H1 (cell line): ENCODE results near the gene SPACA7. TPM values are rescaled to one million over a fixed set of nuclear protein-coding genes. Genes with fewer than 3 reads are reported as not detected.

Experiments used
- CTCF ChIA-PET: fragments of 300-600 bp; sonication (Branson Sonifier 250); formaldehyde crosslinking; loops from one replicate; lab custom pipeline; 2021; ENCODE audit not compliant: partially characterized antibody; lab: Charles Lee
- POLR2A ChIA-PET: fragments of 300-600 bp; sonication (Branson Sonifier 250); formaldehyde crosslinking; loops from one replicate; lab custom pipeline; 2021; ENCODE audit warnings: inconsistent platforms; ENCODE audit not compliant: partially characterized antibody; lab: Charles Lee
- DNase-seq, 2 experiments: peaks; one replicate each; pipeline versions ENCODE4 v3.0.0 to v3.0.0-alpha.2; 2010 to 2022; ENCODE audit warnings: low spot score in 2 of 2, low read depth in 1 of 2, mixed read lengths in 1 of 2
- FAIRE-seq: peaks from 2 replicates; lab custom pipeline; 2011; peaks lifted over from hg19 to GRCh38; lab: Jason Lieb, UNC
- H2AFZ ChIP-seq: 2 replicates; pipeline ENCODE4 v1.8.1; 2012; ENCODE audit warnings: low read length, inconsistent platforms
- H2AK5ac ChIP-seq: 2 replicates; pipeline ENCODE4 v1.6.1; 2013; ENCODE audit warnings: low read depth, low read length
- H2BK120ac ChIP-seq: replicated peaks from 2 replicates; pipeline ENCODE3; 2013; ENCODE audit warnings: low read depth, low read length, inconsistent platforms
- H2BK12ac ChIP-seq: 2 replicates; pipeline ENCODE4 v1.6.1; 2013; ENCODE audit warnings: low read depth, low read length
- H2BK15ac ChIP-seq: 2 replicates; pipeline ENCODE4 v1.6.1; 2013; ENCODE audit warnings: low read length
- H2BK20ac ChIP-seq: 2 replicates; pipeline ENCODE4 v1.6.1; 2013; ENCODE audit warnings: low read length
- H2BK5ac ChIP-seq: 2 replicates; pipeline ENCODE4 v1.6.1; 2013; ENCODE audit warnings: low read depth, low read length
- H3K14ac ChIP-seq: 2 replicates; pipeline ENCODE4 v1.6.1; 2013; ENCODE audit warnings: inconsistent platforms; ENCODE audit not compliant: insufficient read length
- H3K18ac ChIP-seq: 2 replicates; pipeline ENCODE4 v1.6.1; 2013; ENCODE audit warnings: low read length; ENCODE audit errors: extremely low read depth
- H3K23ac ChIP-seq: 2 replicates; pipeline ENCODE4 v1.6.1; 2013; ENCODE audit warnings: inconsistent platforms; ENCODE audit not compliant: insufficient read length
- H3K23me2 ChIP-seq: 2 replicates; pipeline ENCODE4 v1.6.1; 2013; ENCODE audit warnings: low read depth, low read length
- H3K27ac ChIP-seq: 2 replicates; pipeline ENCODE4 v1.6.1; 2011; ENCODE audit warnings: low read depth, low read length, inconsistent platforms
- H3K27me3 ChIP-seq, 4 experiments: replicated peaks in 1 of 4; 1 replicate in 1 of 4; 2 replicates in 3 of 4; pipeline versions ENCODE4 v1.6.1 to v1.8.1; 2011 to 2013; ENCODE audit warnings: low read length in 3 of 4, mild to moderate bottlenecking in 3 of 4, inconsistent platforms in 2 of 4, mixed read lengths in 2 of 4, moderate library complexity in 1 of 4; ENCODE audit not compliant: control insufficient read depth in 3 of 4, insufficient read depth in 3 of 4; ENCODE audit errors: extremely low read depth in 1 of 4
- H3K36me3 ChIP-seq, 4 experiments: 2 replicates each; pipeline versions ENCODE4 v1.6.1 to v1.8.1; 2011 to 2013; ENCODE audit warnings: mild to moderate bottlenecking in 4 of 4, low read length in 3 of 4, moderate library complexity in 2 of 4, control low read depth in 1 of 4, inconsistent platforms in 1 of 4; ENCODE audit not compliant: insufficient read depth in 4 of 4, control insufficient read depth in 2 of 4
- H3K4ac ChIP-seq: replicated peaks from 2 replicates; pipeline ENCODE3; 2013; ENCODE audit warnings: low read length, low read depth, mixed read lengths, inconsistent platforms; ENCODE audit not compliant: insufficient read length
- H3K4me1 ChIP-seq, 4 experiments: replicated peaks in 1 of 4; 1 replicate in 1 of 4; 2 replicates in 3 of 4; pipeline versions ENCODE4 v1.6.1 to v1.8.1; 2011 to 2013; ENCODE audit warnings: low read length in 3 of 4, inconsistent platforms in 2 of 4, mixed read lengths in 1 of 4; ENCODE audit not compliant: insufficient read depth in 4 of 4, control insufficient read depth in 3 of 4
- H3K4me2 ChIP-seq, 2 experiments: 2 replicates each; pipeline versions ENCODE4 v1.6.1 to v1.8.1; 2011 to 2013; ENCODE audit warnings: low read depth in 2 of 2, low read length in 2 of 2, control low read depth in 1 of 2, inconsistent platforms in 1 of 2, mild to moderate bottlenecking in 1 of 2; ENCODE audit not compliant: insufficient read depth in 1 of 2
- H3K4me3 ChIP-seq, 4 experiments: fragments of 200-600, 300-600 bp in 1 of 4; sonication (generic), shearing (Covaris generic), sonication (Bioruptor Twin) in 1 of 4; 2 replicates each; pipeline versions ENCODE4 v1.5.1 to v1.8.1; 2011 to 2016; ENCODE audit warnings: low read length in 4 of 4, low read depth in 3 of 4, control low read depth in 2 of 4, inconsistent platforms in 2 of 4, mild to moderate bottlenecking in 2 of 4, mixed read lengths in 1 of 4, moderate library complexity in 1 of 4; ENCODE audit not compliant: insufficient read depth in 2 of 4; ENCODE audit errors: extremely low read depth in 1 of 4
- H3K56ac ChIP-seq: replicated peaks from 2 replicates; pipeline ENCODE3; 2013; ENCODE audit warnings: low read depth, mild to moderate bottlenecking, mixed read lengths, low read length, inconsistent platforms; ENCODE audit not compliant: insufficient read length
- H3K79me1 ChIP-seq: 2 replicates; pipeline ENCODE4 v1.6.1; 2013; ENCODE audit warnings: low read depth, low read length, control low read depth
- H3K79me2 ChIP-seq, 2 experiments: 2 replicates each; pipeline versions ENCODE4 v1.6.1 to v1.8.1; 2012 to 2013; ENCODE audit warnings: low read length in 2 of 2, mild to moderate bottlenecking in 2 of 2, inconsistent platforms in 1 of 2; ENCODE audit not compliant: insufficient read depth in 2 of 2, control insufficient read depth in 1 of 2
- H3K9ac ChIP-seq, 4 experiments: replicated peaks in 1 of 4; 1 replicate in 1 of 4; 2 replicates in 3 of 4; pipeline versions ENCODE4 v1.6.1 to v1.8.1; 2011 to 2013; ENCODE audit warnings: low read depth in 3 of 4, low read length in 3 of 4, control low read depth in 2 of 4, mild to moderate bottlenecking in 2 of 4, moderate library complexity in 2 of 4, inconsistent platforms in 1 of 4; ENCODE audit errors: extremely low read depth in 1 of 4
- H3K9me3 ChIP-seq, 2 experiments: 2 replicates each; pipeline versions ENCODE4 v1.6.1 to v1.8.1; 2012 to 2013; ENCODE audit warnings: mild to moderate bottlenecking in 2 of 2, moderate library complexity in 2 of 2, control low read depth in 1 of 2, inconsistent platforms in 1 of 2, low read depth in 1 of 2, low read length in 1 of 2, mixed read lengths in 1 of 2; ENCODE audit not compliant: insufficient read depth in 2 of 2
- H4K20me1 ChIP-seq, 2 experiments: replicated peaks in 1 of 2; 2 replicates each; pipeline versions ENCODE3 to v1.8.1; 2011 to 2013; ENCODE audit warnings: inconsistent platforms in 2 of 2, low read length in 2 of 2, mild to moderate bottlenecking in 1 of 2; ENCODE audit not compliant: insufficient read depth in 2 of 2, control insufficient read depth in 1 of 2
- H4K5ac ChIP-seq: 2 replicates; pipeline ENCODE4 v1.6.1; 2013; ENCODE audit warnings: low read length, low read depth, mixed read lengths, inconsistent platforms; ENCODE audit not compliant: insufficient read length
- H4K8ac ChIP-seq: 2 replicates; pipeline ENCODE4 v1.8.0; 2013; ENCODE audit warnings: mild to moderate bottlenecking, moderate library complexity, low read length, inconsistent platforms; ENCODE audit not compliant: insufficient read depth; ENCODE audit errors: extremely low read depth
- H4K91ac ChIP-seq: replicated peaks from 2 replicates; pipeline ENCODE3; 2013; ENCODE audit warnings: low read length, mixed read lengths, inconsistent platforms; ENCODE audit not compliant: insufficient read length
- ATF3 ChIP-seq: IDR thresholded peaks from 2 replicates; pipeline ENCODE4 v1.6.1; 2011; ENCODE audit warnings: low read depth, mild to moderate bottlenecking, low read length; ENCODE audit not compliant: insufficient read depth
- E2F6 ChIP-seq: IDR thresholded peaks from 2 replicates; pipeline ENCODE4 v1.6.1; 2012; ENCODE audit warnings: inconsistent platforms
- FOSL1 ChIP-seq: IDR thresholded peaks from 2 replicates; pipeline ENCODE4 v1.6.1; 2011; ENCODE audit warnings: mild to moderate bottlenecking, low read depth, low read length, moderate library complexity; ENCODE audit not compliant: insufficient read depth
- POLR2AphosphoS5 ChIP-seq: IDR thresholded peaks from 2 replicates; pipeline ENCODE4 v1.6.1; 2011; ENCODE audit warnings: low read depth, low read length
- RNF2 ChIP-seq: fragments of 200-900, 300-1000 bp; sonication (generic); IDR thresholded peaks from 2 replicates; pipeline ENCODE4 v1.7.1; 2016; ENCODE audit warnings: borderline replicate concordance, low read depth, mild to moderate bottlenecking, antibody characterized with exemption, low read length; ENCODE audit not compliant: poor library complexity, severe bottlenecking; ENCODE audit errors: missing control alignments
- SIRT6 ChIP-seq: IDR thresholded peaks from one replicate; pipeline ENCODE4 v1.7.1; 2012; ENCODE audit warnings: low read length, inconsistent platforms
- TAF7 ChIP-seq: optimal IDR thresholded peaks from 2 replicates; pipeline ENCODE3; 2011; ENCODE audit warnings: low read depth, mild to moderate bottlenecking, inconsistent platforms, low read length, moderate library complexity, borderline replicate concordance
- TBP ChIP-seq: IDR thresholded peaks from 2 replicates; pipeline ENCODE4 v1.6.1; 2011; ENCODE audit warnings: low read depth, low read length, improper control_type of control experiment
- TEAD4 ChIP-seq: IDR thresholded peaks from 2 replicates; pipeline ENCODE4 v1.6.1; 2012; ENCODE audit warnings: low read depth, low read length, inconsistent platforms, mixed read lengths
- USF2 ChIP-seq: IDR thresholded peaks from 2 replicates; pipeline ENCODE4 v1.6.1; 2011; ENCODE audit warnings: low read length, improper control_type of control experiment
- YY1 ChIP-seq: IDR thresholded peaks from 2 replicates; pipeline ENCODE4 v1.6.1; 2011; ENCODE audit warnings: low read depth, mild to moderate bottlenecking, low read length
- ZNF274 ChIP-seq: IDR thresholded peaks from 2 replicates; pipeline ENCODE4 v1.7.0; 2012; ENCODE audit warnings: low read length, borderline replicate concordance; ENCODE audit errors: extremely low read depth
- WGBS, 2 experiments: shearing (Covaris generic) in 1 of 2; methylation state at CpG; one replicate each; pipeline versions ENCODE4 v1.1.6 to v1.1.7; 2013 to 2015; ENCODE audit warnings: low lambda C conversion rate in 2 of 2, mixed read lengths in 2 of 2, inconsistent platforms in 1 of 2, low coverage in 1 of 2, missing lambda C conversion rate in 1 of 2; ENCODE audit not compliant: insufficient replicate concordance in 2 of 2, insufficient coverage in 1 of 2, insufficient read length in 1 of 2; ENCODE audit errors: extremely low coverage in 1 of 2, missing lambda C conversion rate in 1 of 2; 5-methylcytosine and 5-hydroxymethylcytosine counted together
- polyA plus RNA-seq, 7 experiments: library from polyadenylated mRNA; depleted of rRNA in 3 of 7; stranded (reverse) in 5 of 7; unstranded in 2 of 7; fragments of >200 nt in 5 of 7; fragments of 200-250 nt in 2 of 7; gene quantifications; 1 replicate in 5 of 7; 2 replicates in 1 of 7; 4 replicates in 1 of 7; pipeline versions ENCODE4 v1.2.1 to v1.2.3, GENCODE V29; 2011 to 2013; ENCODE audit warnings: missing spikeins in 2 of 7, mixed read lengths in 2 of 7
- total RNA-seq: library from RNA; stranded (reverse); fragmentation: NEBNext Ultra II Directional; extraction: Animal tissue kit (Norgen Biotek cat#: 25700); gene quantifications from 2 replicates; pipeline ENCODE4 v1.2.1, GENCODE V29; 2021

Gene SPACA7
- total and polyA plus RNA-seq, 2 of the 8 experiments (the other 6 are each of a cell fraction or from before 2014, with no cell fraction given): not detected

GRCh38 chr13:112474869-112475268 lies 98.7 kb downstream of the SPACA7 start:
- Histone ChIP-seq H3K14ac (no peak overlapping the region), H3K27ac (no peak overlapping the region), H3K79me1 (no peaks in the 10 kb centered on the region), H3K4me2 (no peak overlapping the region), H3K23ac (no peak overlapping the region), H3K23me2 (no peaks in the 10 kb centered on the region), H3K18ac (no peak overlapping the region), H3K4me1 (no peaks in the 10 kb centered on the region), H3K36me3 (no peaks in the 10 kb centered on the region), H3K56ac (no peak overlapping the region), H2BK15ac (no peak overlapping the region), H2BK20ac (no peak overlapping the region), H4K5ac (no peak overlapping the region), H4K91ac (no peak overlapping the region), H2AFZ (no peak overlapping the region), H3K4me3 (no peak overlapping the region), H3K9ac (no peak overlapping the region), H2AK5ac (no peak overlapping the region), H2BK5ac (no peak overlapping the region), H2BK120ac (no peak overlapping the region), H3K27me3 (no peaks in the 10 kb centered on the region; a peak in 1 of 7 replicates), H2BK12ac (no peak overlapping the region), H3K4ac (no peak overlapping the region), H4K8ac (no peak overlapping the region), H3K79me2 (no peaks in the 10 kb centered on the region), H3K9me3 (no peaks in the 10 kb centered on the region), H4K20me1 (no peaks in the 10 kb centered on the region)
- POLR2A ChIA-PET: no interaction called here
- no peak for TF ChIP-seq ZNF274
- no peak for TF ChIP-seq E2F6
- TF ChIP-seq YY1: no peak
- TF ChIP-seq SIRT6: no peak
- no peak for TF ChIP-seq USF2
- TF ChIP-seq TBP: no peak
- no peak for TF ChIP-seq RNF2
- no peak for TF ChIP-seq POLR2AphosphoS5
- TF ChIP-seq FOSL1: no peak
- TF ChIP-seq ATF3: no peak
- TF ChIP-seq TAF7: no peak
- no peak for TF ChIP-seq TEAD4
- CTCF ChIA-PET: interaction anchor here (0.8 to 1.4 kb wide), 2 partner anchors 13 to 31 kb away, joined by 4 read pairs; no protein-coding TSS in a partner anchor
- 88% methylated on average over 8 of the region's 8 CpGs; no CpG with 5 or more reads in 1 of the 2 experiments for WGBS, 2 experiments
- DNase-seq: no peak
- no peak for FAIRE-seq
